GM19395 (cell line): Measurements from ENCODE around the gene IGF1.

Source experiments
- ATAC-seq: cut with Tn5 transposase; IDR thresholded peaks from one replicate; pipeline ENCODE4 v1.9.1; 2021; ENCODE audit warnings: mild to moderate bottlenecking, moderate library complexity; ENCODE audit not compliant: unreplicated experiment

Gene IGF1

GRCh38 chr12:102480406-102480805 is at the start of gene IGF1:
Gene IGF1 (minus strand): TSS chr12:102480563. CDS start chr12:102480381, 182 bp downstream.
- ATAC-seq, result no peak

GRCh38 chr12:102528111-102528510 is 47.7 kb upstream of the IGF1 start:
- no peak for ATAC-seq

GRCh38 chr12:102527171-102527720 is 46.9 kb upstream of the IGF1 start:
- no peak for ATAC-seq

GRCh38 chr12:102526656-102527055 is 46.3 kb upstream of the IGF1 start:
- no peak for ATAC-seq

GRCh38 chr12:102522768-102523167 is 42.4 kb upstream of the IGF1 start:
- no peak for ATAC-seq

- no peak for ATAC-seq
Measured at GRCh38 chr12:102521662-102522277, 41.4 kb upstream of the IGF1 start.

GRCh38 chr12:102518871-102519270 is 38.5 kb upstream of the IGF1 start:
- ATAC-seq, result no peak

GRCh38 chr12:102514696-102515095 is 34.3 kb upstream of the IGF1 start:
- ATAC-seq, result no peak

- no peak for ATAC-seq
Measured at GRCh38 chr12:102513739-102514138, 33.4 kb upstream of the IGF1 start.

- peak; percentile 88 for ATAC-seq
Measured at GRCh38 chr12:102513272-102513671, 32.9 kb upstream of the IGF1 start.

- ATAC-seq, result peak; percentile 22
Measured at GRCh38 chr12:102512523-102512922, 32.2 kb upstream of the IGF1 start.

- no peak for ATAC-seq
Measured at GRCh38 chr12:102511575-102511974, 31.2 kb upstream of the IGF1 start.

- ATAC-seq, result no peak
Measured at GRCh38 chr12:102510463-102510862, 30.1 kb upstream of the IGF1 start.

GRCh38 chr12:102510031-102510430 is 29.7 kb upstream of the IGF1 start:
- no peak for ATAC-seq

GRCh38 chr12:102509123-102509626 is 28.8 kb upstream of the IGF1 start:
- no peak for ATAC-seq

- no peak for ATAC-seq
Measured at GRCh38 chr12:102508052-102508451, 27.7 kb upstream of the IGF1 start.

GRCh38 chr12:102507301-102507700 is 26.9 kb upstream of the IGF1 start:
- no peak for ATAC-seq

GRCh38 chr12:102504871-102505270 is 24.5 kb upstream of the IGF1 start:
- ATAC-seq, result no peak

GRCh38 chr12:102504280-102504679 is 23.9 kb upstream of the IGF1 start:
- no peak for ATAC-seq

- no peak for ATAC-seq
Measured at GRCh38 chr12:102503831-102504230, 23.5 kb upstream of the IGF1 start.

GRCh38 chr12:102503056-102503681 is 22.8 kb upstream of the IGF1 start:
- peak; percentile 85 for ATAC-seq

GRCh38 chr12:102501773-102502172 is 21.4 kb upstream of the IGF1 start:
- no peak for ATAC-seq
